ENCODE measurements around the gene FANCE.

FANCE gene

DNA sequence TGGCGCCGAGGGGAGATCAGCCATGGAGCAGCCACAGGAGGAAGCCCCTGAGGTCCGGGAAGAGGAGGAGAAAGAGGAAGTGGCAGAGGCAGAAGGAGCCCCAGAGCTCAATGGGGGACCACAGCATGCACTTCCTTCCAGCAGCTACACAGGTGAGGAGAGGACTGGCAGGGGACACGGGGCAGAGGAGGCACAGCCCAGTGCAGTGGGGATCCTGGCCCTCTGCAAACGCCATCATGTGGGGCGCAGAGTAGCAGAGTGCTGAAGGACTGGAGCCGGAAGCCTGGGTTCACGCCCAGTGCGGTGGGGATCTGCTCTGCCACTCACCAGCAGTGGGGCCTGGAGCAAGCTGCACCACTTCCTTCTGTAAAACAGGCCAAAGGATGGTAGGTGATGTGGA lies 41.1 kb upstream of the FANCE start:
- DNase-seq (ENCODE audit: low read depth), result no peak
- TF ChIP-seq, protein P1, sequence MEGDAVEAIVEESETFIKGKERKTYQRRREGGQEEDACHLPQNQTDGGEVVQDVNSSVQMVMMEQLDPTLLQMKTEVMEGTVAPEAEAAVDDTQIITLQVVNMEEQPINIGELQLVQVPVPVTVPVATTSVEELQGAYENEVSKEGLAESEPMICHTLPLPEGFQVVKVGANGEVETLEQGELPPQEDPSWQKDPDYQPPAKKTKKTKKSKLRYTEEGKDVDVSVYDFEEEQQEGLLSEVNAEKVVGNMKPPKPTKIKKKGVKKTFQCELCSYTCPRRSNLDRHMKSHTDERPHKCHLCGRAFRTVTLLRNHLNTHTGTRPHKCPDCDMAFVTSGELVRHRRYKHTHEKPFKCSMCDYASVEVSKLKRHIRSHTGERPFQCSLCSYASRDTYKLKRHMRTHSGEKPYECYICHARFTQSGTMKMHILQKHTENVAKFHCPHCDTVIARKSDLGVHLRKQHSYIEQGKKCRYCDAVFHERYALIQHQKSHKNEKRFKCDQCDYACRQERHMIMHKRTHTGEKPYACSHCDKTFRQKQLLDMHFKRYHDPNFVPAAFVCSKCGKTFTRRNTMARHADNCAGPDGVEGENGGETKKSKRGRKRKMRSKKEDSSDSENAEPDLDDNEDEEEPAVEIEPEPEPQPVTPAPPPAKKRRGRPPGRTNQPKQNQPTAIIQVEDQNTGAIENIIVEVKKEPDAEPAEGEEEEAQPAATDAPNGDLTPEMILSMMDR (IDR thresholded peaks at IDR 0.05; ENCODE audit: insufficient read depth, low read depth, low read length, missing control alignments), result no peak
- no peak overlapping the region for H3K4me3 ChIP-seq (ENCODE audit: low read length)

DNA sequence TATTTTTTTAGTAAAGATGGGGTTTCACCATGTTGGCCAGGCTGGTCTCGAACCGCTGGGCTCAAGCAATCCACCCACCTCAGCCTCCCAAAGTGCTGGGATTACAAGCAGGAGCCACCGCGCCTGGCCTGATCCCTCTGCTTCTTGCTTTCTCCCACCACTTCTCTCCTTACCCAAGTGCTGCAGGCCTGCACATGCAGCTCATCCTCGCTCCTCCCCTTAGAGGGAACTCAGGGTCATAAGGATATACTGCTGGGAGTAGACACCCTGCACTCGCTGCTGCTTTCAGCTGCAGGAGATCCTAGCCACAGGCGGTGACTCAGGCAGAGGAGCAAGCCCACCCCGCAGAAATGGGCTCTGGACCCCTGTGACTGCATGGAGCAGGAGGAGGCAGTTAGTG lies 40.0 kb upstream of the FANCE start:
- TF ChIP-seq, protein P1 (IDR thresholded peaks at IDR 0.05; ENCODE audit: insufficient read depth, low read depth, low read length, missing control alignments), result no peak
- DNase-seq (ENCODE audit: low read depth), result peak; percentile 30
- no peak overlapping the region for H3K4me3 ChIP-seq (ENCODE audit: low read length)

DNA sequence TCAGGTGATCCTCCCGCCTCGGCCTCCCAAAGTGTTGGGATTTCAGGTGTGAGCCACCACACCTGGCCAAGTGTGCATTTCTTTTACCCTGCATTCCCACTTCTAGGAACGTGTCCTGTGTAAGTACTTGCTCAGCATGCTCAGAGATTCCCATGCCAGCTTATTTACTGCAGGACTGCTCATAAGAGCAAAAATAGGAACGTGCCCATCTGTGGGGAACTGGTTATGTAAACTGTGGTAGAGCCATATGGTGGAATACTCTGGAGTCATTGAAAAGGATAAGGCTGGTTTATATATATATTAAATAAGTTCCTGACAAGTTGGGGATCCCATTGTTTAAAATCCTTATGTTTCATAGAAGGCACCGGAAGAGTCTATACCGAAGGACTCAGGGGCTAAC lies 38.2 kb upstream of the FANCE start:
- no peak overlapping the region for H3K4me3 ChIP-seq (ENCODE audit: low read length)
- no peak for DNase-seq (ENCODE audit: low read depth)
- TF ChIP-seq, protein P1 (IDR thresholded peaks at IDR 0.05; ENCODE audit: insufficient read depth, low read depth, low read length, missing control alignments), result no peak

DNA sequence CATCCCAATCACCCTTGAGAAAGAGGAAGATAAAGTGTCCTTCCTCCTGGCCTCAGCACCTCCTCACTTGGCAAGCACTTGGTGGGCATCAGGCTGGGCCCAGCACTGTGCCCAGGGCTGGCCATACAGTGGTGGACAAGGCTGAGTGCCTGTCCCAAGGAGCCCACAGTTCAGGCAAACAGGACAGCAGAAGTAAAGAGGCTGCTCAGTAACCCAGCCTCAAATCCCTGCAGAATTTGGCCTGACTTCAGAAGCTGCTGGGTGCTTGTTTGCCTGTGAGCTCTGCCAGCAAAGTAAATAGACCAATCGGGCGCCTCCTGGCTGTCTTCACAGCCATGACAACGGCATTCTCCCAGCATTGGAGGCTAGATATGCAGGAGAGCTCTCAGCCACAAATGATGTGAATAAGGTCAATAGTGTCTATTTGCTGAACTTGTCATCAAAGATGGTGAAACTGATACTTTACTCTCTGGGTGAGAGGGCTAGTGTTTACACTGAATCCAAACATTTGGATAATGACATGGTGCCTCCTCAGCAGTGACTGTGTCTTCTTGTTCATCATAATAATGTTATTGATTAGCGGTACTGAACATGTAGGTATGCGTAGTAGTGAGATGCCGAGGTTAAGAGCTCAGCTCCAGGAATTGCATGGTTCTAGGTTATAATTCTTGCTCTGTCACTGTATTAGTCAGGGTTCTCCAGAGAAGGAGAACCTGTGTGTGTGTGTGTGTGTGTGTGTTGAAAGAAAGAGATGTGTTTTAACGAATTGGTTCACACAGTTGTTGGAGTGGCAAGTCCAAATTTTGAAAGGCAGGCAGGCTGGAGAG lies 36.9 kb upstream of the FANCE start:
- TF ChIP-seq, protein P1 (IDR thresholded peaks at IDR 0.05; ENCODE audit: insufficient read depth, low read depth, low read length, missing control alignments), result peak; percentile 76
- peak; percentile 79 for DNase-seq (ENCODE audit: low read depth)

DNA sequence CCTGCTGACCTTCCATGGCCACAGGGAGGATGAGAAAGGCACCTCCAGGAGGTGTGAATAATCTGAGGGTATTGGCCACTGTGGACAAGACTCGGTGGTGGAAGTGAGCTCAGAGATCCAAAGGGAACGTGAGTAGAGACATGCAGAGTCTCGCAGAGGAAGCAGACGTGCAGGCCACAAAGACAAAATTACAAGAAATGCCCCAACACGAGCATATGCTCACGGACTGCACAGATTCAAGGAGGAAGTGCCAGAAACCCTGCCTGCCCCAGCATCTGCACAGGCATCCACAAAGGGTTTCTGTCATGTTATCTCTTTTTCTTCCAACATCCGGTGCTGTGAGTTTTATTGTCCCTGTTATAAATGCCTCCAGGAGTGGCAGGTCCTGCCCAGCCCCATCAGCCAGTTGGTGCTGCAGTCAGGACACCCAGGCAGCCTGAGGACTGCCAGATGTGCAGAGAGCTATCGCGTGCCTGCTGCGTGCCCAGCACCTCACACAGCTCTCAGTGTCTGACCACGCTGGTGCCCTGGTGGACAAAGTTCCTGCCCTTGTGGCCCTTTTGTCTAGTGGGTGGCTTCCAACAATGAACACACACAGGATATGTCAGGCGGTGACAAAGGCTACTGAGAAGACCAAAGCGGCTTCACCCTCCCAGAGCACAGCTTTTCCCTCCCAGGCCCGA lies 34.0 kb upstream of the FANCE start:
- no peak overlapping the region for H3K4me3 ChIP-seq (ENCODE audit: low read length)
- TF ChIP-seq, protein P1 (IDR thresholded peaks at IDR 0.05; ENCODE audit: insufficient read depth, low read depth, low read length, missing control alignments), result no peak
- DNase-seq (ENCODE audit: low read depth), result no peak

More for the DNA sequence above, 36.9 kb upstream of the FANCE start:
- no peak overlapping the region for H3K4me3 ChIP-seq (ENCODE audit: low read length)

DNA sequence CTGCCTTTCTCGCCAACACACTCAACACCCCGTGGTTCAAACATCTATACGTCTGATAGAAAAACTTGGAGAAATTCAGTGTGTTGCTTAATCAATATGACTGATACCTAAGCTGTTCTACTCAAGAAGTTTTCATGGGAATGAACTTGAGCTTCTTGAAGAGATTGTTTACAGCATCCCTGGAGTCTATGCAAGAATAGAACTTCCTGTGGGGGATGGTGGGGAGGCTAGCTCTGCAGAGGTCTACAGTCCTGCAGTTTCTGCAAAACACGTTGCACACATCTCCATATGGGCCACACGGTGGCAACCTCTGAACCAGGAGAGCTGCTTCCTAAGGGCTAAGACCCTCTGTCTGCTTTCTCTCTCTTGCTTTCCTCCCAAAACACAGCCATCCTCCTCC lies 32.7 kb upstream of the FANCE start:
- DNase-seq (ENCODE audit: low read depth), result no peak
- TF ChIP-seq, protein P1 (IDR thresholded peaks at IDR 0.05; ENCODE audit: insufficient read depth, low read depth, low read length, missing control alignments), result peak; percentile 9
- H3K4me3 ChIP-seq (ENCODE audit: low read length), result no peak overlapping the region

Data from epithelial cell of esophagus (primary cell).